ENCODE measurements around the gene FZD4.

The FZD4 gene

GRCh38 chr11:86906198-86906597 lies 49.0 kb downstream of the FZD4 start:
- no peak for DNase-seq

GRCh38 chr11:86905252-86905651 lies 49.9 kb downstream of the FZD4 start:
- DNase-seq, result no peak

DNA sequence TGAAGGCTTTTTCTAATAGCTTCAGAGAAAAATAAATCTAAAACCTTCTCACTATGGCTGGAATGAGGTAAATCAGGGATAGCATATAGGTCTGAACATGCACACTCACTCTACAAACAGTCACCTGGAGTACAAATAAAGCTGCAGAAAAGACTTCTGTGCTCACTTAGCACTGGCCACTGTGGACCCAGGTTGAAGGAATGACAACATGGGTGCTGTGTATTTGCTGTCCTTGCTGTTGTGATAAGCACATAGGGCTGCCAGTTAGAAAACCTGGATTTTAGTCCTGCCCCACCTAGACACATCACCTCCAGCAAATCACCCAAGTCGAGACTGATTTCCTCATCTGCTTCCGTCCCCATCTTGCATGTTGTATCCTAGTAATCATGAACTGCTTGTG lies 51.2 kb downstream of the FZD4 start:
- no peak for DNase-seq

DNA sequence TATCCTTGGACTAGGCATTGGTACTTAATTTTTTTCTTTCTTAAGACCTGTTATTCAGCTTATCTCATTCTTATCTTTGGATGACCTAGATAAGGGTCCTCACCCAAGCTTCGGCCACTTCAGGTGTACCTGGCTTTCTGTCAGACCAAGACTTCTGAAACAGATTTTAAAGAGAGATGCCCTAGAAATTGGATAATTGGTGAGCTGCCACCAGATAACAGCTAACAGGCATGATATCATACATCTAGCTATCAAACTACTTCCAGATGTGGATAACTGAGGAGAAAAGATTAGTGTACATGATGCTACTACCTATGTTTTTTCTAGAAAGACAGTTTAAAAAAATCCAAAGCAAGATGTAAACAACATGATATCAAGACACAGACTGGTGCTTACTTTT lies 52.9 kb downstream of the FZD4 start:
- no peak for DNase-seq

GRCh38 chr11:86901599-86901998 lies 53.6 kb downstream of the FZD4 start:
- no peak for DNase-seq

DNA sequence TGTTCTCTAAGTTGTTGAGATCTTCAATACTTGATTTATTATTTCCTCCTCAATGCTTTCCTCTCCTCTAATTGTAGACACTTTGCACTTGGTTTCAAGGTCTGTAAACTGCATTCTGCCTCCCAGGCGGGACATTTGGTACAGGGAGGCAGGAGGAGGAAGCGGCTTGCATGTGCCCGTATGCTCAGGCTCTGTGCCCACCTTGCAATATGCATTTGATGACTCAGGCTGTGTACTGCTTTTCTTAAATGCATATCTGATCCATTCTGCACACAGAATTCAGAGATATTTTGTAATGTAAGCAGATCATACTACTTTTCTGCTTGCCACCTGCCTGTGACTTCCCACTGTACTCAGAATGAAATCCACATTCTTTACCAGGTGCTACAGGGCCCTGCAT lies 55.0 kb downstream of the FZD4 start:
- no peak for DNase-seq

GRCh38 chr11:86898689-86899088 lies 56.5 kb downstream of the FZD4 start:
- no peak for DNase-seq

DNA sequence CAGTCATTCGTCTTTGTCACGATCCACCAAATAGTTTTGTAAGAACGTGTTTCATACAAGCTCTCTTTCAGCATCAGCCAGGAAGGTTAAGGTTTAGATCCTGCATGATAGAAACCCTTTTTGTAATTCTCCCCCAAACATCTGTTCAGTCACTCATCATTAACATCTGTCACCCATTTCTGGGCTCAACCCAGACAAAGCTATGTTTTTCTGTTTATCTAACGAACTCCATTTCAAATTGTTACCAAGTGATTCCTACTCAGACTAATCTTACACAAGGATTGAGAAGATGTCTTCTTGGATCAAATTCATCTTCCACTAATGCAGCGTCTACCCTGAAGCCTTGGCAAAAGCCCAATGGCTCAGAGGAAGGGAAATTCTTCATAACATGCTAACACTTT lies 58.8 kb downstream of the FZD4 start:
- DNase-seq, result no peak

Data from suppressor macrophage (primary cell).